HG03571 (cell line): ENCODE results near the gene WDFY2.

Source experiments
- ATAC-seq: cut with Tn5 transposase; IDR thresholded peaks from one replicate; pipeline ENCODE4 v1.9.1; 2021; ENCODE audit not compliant: unreplicated experiment

WDFY2 gene

GRCh38 chr13:51814825-51815650, 230.8 kb downstream of the WDFY2 start:
- ATAC-seq = peak; percentile 77

DNA sequence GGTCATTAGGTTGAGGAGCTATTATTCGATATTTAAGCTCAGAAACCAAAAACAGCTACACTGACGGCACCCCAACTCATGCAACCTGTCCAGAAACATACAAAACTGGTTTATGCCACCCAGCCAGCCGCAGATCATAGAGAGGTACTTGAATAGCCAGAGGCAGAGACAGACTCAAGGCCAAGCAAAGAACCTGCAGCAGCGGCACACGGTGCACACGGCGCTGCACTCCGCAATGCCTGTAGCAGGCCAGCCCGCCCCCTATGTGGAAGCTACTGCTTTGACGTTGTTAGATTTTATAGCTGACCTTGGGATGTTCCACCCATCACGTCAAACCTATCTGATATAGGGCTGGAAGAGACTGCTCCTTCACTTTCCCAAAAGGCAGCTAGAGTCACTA, 231.6 kb downstream of the WDFY2 start:
- ATAC-seq = no peak

- ATAC-seq = no peak
Observed at GRCh38 chr13:51816604-51817249, 232.5 kb downstream of the WDFY2 start.
